Stimulated activated CD4-positive, alpha-beta T cell treated with anti-CD3 and anti-CD28 coated beads, Interleukin-1b, Interleukin-23, amount 100 ng/mL, for 1 hour (primary cell): ENCODE results near the gene EYS.
"Not testable (repeated sequence)": the region's sequence is repeated elsewhere in the genome, so short reads cannot be mapped to it uniquely, and the experiment has no call there.

ENCODE experiments used
- DNase-seq, 2 donors: peaks; one replicate each; pipeline ENCODE4 v3.0.0-alpha.2; 2020; ENCODE audit warnings: low read depth in 2 of 2

Gene EYS

DNA sequence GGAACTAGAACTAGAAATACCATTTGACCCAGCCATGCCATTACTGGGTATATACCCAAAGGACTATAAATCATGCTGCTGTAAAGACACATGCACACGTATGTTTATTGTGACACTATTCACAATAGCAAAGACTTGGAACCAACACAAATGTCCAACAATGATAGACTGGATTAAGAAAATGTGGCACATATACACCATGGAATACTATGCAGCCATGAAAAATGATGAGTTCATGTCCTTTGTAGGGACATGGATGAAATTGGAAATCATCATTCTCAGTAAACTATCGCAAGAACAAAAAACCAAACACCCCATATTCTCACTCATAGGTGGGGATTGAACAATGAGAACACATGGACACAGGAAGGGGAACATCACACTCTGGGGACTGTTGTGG, 1968.8 kb downstream of the EYS start:
- DNase-seq, result not testable (repeated sequence)

GRCh38 chr6:63734923-63735322, 1972.1 kb downstream of the EYS start:
- no peak for DNase-seq

- no peak for DNase-seq
Measured at GRCh38 chr6:63732336-63732735, 1974.7 kb downstream of the EYS start.

DNA sequence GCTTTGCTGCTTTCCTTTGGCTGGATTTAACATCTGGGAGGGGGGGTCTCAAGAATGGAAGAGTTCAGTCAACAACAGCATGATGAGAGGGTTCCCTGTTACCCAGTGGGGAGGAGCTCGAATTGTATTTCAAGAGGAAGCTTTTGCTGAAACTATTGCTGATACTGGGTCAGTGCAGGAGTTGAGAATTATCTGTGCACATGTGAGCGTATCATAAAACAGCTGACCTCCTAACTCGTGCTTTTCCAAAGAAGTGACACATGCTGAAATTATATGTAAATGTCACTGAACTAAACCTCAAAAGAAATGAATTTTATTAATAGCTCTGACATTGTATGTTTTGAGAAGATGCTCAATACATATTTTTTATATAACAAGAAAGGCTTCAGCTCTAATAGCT, 1975.1 kb downstream of the EYS start:
- no peak for DNase-seq

DNA sequence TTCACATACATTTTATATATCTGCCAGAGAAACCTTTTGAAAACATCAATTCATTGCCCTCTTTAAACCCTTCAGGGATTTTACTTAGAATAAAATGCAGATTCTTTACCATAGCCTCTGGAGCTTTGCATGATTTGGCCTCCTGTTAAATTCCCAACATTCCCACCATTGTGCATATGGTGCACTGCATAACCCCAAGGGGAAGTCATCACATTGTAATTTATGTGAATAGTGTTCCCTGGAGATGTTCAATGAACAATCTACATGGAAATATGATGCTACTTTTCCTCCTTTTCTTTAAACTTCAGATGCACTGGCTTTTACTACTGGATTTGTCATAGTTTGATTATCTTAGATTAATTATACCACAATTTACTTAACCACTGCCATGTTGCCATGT, 1976.7 kb downstream of the EYS start:
- no peak for DNase-seq

- no peak for DNase-seq
Measured at GRCh38 chr6:63724721-63725120, 1982.3 kb downstream of the EYS start.

GRCh38 chr6:63721181-63721580, 1985.8 kb downstream of the EYS start:
- no peak for DNase-seq

- DNase-seq, result no peak
Measured at GRCh38 chr6:63716169-63716568, 1990.9 kb downstream of the EYS start.

GRCh38 chr6:63714091-63714490, 1992.9 kb downstream of the EYS start:
- no peak for DNase-seq

- DNase-seq, result no peak
Measured at GRCh38 chr6:63713332-63713731, 1993.7 kb downstream of the EYS start.

DNA sequence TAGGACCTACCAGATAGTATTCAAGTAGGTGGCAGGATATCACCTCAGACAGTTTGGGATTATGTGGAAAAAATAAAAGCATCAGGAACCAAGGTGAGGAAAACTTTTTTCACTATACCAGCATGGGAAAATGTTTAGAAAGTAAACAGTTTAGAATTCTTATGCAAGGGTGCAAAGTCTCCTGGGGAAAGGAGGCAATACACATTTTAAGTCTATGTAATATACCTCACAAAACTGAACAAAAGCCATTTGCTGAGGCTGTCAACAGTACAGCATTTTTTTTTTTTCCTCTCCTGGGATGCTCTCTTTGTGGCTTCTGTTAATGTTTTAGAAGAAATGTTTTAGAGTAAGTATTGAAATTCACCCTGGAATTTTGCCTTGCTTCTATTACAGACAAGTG, 1997.9 kb downstream of the EYS start:
- no peak for DNase-seq

GRCh38 chr6:63708631-63709030, 1998.4 kb downstream of the EYS start:
- DNase-seq, result no peak

- DNase-seq, result no peak
Measured at GRCh38 chr6:63706630-63707029, 2000.4 kb downstream of the EYS start.

GRCh38 chr6:63705707-63706106, 2001.3 kb downstream of the EYS start:
- DNase-seq, result no peak

GRCh38 chr6:63690221-63690620, 2016.8 kb downstream of the EYS start:
- no peak for DNase-seq

GRCh38 chr6:63689421-63689820, 2017.6 kb downstream of the EYS start:
- DNase-seq, result no peak

GRCh38 chr6:63685446-63686379, 2021.3 kb downstream of the EYS start:
- no peak for DNase-seq

- no peak for DNase-seq
Measured at GRCh38 chr6:63683071-63683603, 2023.9 kb downstream of the EYS start.

DNA sequence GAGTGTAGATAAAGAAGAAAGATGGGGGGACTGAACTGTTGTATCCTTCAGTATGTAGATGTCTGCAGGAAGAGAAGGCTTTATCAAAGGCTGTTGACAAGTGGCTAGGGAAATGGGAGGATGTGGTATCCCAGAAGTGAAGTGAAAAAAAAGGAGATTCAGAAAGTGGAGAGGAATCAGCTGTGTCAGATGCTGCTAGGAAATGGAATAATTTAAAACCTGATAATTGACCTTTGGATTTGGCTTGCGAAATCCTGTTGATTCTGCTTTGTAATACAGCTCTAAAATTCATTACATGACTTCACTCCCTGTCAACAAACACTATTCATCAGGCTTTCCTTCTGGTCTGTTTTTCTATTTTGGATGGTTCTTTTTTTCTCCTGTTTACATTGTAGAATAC, 2029.7 kb downstream of the EYS start:
- no peak for DNase-seq

DNA sequence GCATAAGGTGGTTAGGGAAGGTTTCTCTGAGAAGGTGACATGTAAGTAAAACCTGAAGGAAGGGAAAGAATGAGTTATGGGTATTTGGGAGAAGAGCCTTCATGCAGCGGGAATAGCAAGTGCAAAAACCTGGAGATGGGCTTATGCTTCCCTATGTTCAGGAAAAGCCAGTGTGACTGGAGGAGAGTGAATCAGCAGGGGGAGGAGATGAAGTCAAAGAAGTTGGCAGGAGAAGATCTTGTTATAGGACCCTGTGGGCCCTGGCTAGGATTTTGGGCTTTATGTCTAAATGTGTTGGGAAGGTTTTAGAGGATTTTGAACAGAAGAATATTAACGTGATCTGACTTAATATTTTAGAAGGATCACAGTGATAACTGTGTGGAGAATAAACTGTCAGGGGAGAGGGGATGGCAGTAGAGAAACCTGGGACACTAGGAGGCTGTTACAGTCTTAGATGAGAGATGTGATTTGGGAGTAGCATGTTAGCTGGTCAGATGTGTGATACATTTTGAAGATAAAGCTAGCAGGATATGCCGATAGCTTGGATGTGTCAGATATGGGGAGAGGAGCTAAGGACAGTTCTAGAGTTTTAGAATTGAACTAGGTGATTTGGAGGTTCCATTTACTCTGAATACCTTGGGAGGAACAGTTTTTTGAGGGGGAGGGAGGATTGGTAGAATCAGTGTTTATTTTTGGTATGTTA, 2030.5 kb downstream of the EYS start:
- no peak for DNase-seq

- DNase-seq, result no peak
Measured at GRCh38 chr6:63675138-63675537, 2031.9 kb downstream of the EYS start.

DNA sequence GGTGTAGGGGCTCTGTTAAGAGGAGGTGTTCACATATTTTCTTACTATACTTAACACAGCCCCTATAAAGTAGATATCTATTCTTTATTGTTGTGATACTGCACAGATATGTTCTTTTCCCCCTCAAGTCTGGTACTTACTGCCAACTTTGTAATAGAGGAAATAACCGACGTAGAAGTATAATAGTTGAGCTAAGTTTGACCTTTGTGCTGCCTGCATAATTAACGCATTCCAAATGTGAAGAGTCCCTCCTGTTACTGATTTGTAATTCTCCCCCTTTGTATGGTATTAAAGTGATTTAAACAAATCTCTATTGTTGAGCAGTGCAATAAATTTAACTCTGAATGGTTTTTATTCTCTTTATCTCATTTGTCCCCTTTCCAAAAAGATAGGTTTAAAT, 2032.4 kb downstream of the EYS start:
- DNase-seq, result no peak

- no peak for DNase-seq
Measured at GRCh38 chr6:63673692-63674091, 2033.3 kb downstream of the EYS start.
